Measurements from ENCODE around the gene CCDC142.

Gene CCDC142

DNA sequence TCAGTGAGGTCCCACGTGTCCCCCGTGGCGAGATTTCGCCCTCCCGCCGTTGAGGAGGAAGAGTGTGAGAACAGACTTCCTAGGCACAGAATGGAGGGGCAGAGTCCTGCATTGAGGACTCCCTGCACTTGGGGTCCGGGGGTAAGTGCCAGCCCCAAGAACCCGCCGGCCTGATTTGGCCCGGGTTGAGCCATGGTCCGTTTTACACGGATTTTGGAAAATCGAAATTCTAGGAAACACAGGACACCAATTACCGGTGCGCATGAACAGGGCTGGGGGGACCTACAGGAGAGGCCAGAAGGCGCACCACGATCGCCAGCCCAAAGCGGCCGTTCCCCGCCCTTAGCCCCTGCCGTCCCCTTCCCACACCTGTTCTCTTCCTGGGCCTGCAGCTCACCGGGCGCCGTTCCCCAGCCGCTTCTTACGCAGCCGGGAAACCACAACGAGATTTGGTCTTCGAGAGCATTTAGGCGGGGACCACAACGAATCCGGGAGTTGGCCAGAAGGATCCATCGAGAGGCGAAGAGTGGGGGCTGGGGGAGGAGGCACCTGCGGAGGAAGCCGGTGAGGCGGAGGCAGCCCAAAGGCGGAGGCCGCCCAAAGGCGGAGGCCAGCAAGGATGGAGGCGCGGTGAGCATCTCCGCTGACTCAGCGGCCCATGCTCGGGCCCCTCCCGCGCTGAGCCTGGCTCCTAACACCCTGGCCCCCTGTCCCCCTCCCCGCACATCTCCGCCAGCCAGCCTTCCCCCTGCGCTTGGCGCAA lies 31.0 kb upstream of the CCDC142 start:
- no peak for DNase-seq

- no peak for DNase-seq
Observed at GRCh38 chr2:74512744-74513604, 30.2 kb upstream of the CCDC142 start.

- DNase-seq, result no peak
Observed at GRCh38 chr2:74511104-74511989, 28.5 kb upstream of the CCDC142 start.

- no peak for DNase-seq
Observed at GRCh38 chr2:74510272-74510671, 27.5 kb upstream of the CCDC142 start.

GRCh38 chr2:74507926-74508520 lies 25.2 kb upstream of the CCDC142 start:
- DNase-seq, result peak; percentile 53

GRCh38 chr2:74507145-74507925 lies 24.5 kb upstream of the CCDC142 start, which contains the start of gene PCGF1:
TSS of gene PCGF1 (minus strand) at chr2:74507695. CDS start at chr2:74507668, 27 bp downstream.
- peak; percentile 99 for DNase-seq

GRCh38 chr2:74505448-74506246 lies 22.8 kb upstream of the CCDC142 start:
- no peak for DNase-seq

GRCh38 chr2:74504591-74504990 lies 21.8 kb upstream of the CCDC142 start:
- DNase-seq, result no peak

DNA sequence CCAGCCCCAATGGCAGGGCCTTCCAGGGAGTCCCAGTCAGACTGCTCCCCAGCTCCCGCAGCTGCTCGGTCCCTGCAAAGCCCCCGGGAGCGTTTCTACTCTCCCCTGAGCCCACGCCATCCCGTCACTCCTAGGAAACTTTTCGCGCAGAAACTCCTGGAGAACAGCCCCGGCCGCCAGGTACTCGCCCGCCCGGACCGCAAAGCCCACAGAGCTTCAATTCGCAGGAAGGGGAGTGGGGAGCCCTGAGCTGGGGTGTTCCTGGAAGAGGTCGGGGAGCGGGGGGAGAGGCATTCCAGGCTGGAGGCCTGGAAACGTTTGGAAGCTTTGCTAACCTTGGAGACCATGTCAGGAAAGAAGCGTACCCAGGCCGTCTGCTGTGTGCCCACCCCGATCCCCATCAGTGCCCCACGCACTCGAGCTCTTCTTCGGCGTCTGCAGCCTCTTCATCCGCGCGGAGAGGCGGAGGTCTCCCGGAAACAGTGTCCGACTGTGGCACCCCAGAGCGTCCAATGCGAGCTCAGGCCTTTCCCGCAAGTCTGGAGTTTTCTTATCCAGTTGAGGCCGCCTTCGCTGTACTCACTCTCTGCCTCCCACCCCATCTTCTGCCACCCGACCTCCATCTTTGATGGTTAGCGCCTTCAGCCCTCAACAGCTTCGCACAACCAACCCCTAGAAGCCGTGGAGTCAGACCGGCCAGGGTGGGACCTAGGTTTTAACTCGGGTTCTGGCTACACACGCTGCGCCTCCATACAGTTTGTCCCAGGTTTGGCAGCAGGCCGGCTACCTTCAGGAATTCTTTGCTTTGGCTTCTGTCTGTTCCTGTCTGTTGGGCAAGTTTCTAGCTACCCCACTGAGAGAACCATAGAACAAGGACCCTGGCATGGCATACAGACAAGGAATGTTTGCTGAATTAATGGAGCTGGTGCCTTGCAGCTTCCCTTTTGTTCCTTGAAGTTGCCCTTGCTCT lies 21.0 kb upstream of the CCDC142 start:
- DNase-seq, result no peak

- peak; percentile 88 for DNase-seq
Observed at GRCh38 chr2:74502720-74503505, 20.1 kb upstream of the CCDC142 start.

DNA sequence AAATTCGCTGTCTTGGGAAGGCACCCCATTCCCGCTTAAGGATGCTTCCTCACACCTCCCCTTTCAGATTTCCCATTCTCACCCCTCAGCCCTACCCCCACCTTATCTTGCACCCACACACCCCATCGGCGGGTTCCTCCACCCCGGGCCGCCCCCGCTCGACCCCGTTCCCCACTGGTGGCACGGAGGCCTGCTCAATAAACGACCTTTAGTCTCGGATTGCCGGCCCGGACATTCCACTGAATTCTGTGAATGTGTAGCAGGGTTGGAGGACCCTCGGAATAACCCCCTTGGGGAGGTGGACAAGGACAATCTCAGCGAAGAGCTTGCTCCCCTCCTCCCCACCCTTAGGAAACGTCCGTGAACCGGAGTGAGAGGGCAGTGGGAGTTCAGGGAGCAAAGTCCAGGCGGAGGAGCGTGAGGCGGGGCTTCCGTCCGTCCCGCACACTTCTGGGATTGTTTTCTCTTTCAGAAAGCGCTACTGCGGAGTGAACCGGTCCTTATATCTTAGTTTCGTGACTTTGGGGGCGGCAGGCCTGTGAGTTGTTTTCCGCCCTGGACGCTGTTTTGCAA lies 19.4 kb upstream of the CCDC142 start:
- no peak for DNase-seq

- no peak for DNase-seq
Observed at GRCh38 chr2:74501335-74502071, 18.7 kb upstream of the CCDC142 start.

- DNase-seq, result no peak
Observed at GRCh38 chr2:74500578-74500946, 17.8 kb upstream of the CCDC142 start.

DNA sequence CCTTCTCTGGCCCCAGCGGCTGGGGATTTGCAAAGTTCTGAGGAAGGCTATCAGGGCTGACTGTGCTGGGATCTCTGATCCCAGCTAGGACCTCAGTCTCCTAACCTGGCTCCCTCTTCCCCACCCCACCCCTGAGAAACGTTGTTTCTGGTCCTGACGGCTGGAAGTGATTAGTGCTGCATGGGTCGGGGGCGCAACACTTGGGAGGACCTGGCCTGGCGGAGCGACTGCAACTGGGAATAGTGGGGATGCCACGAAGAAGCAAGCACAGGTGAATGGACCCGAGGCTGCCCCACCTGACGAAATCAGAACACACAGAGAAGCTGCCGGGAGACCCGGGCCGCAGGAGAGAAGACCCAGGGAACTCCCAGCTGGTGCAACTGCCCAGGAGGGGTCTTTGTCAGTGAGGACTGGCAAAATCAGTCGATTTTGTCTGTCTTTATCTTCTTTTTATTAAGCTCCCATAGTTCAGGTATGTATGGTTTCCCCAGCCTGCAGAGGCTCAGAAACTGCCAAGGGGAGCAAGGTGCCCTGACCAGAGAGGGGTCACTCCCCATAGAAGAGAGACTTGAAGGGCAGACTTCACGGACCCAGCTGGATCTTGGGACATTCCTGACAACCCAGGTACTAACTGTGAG lies 17.3 kb upstream of the CCDC142 start:
- no peak for DNase-seq

DNA sequence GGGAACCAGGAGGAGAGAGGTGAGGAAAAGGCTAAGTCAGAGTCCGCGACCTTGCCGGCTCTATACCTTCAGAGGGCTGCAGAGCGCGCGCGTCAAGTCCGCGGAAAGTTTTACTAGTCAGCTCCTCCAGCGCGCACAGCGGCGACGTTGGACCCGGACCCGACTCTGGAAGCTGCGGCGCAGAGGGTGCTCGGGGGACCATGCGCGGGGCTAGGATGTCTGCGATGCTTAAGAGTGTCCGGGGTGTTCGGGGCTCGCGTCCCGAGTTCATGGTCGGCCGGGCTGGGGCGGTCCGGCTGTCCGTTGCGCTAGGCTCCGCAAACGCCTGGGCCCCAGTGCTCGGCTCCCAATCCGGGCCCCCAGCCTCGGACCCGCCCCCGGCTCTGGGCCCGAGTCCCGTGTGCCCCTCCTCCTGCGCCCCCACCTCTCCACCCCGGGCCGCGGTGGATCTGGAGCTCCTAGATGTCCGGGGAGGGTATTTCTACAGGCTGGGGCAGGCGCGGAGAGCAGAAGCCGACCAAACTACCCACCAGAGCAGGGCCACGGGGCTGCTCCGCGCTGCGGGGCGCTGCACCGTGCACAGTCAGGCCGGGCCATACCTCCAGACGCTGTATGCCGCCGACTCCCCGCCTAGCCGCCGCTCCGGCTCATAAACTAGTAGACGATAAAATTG lies 16.6 kb upstream of the CCDC142 start, which contains the start of gene LBX2:
TSS of gene LBX2 (minus strand) at position 337 of the 673 bp plus-strand sequence. CDS start at position 271, 66 bp downstream.
- peak; percentile 67 for DNase-seq

GRCh38 chr2:74498500-74499266 lies 15.9 kb upstream of the CCDC142 start:
- DNase-seq, result peak; percentile 65
